ENCODE results near the gene HOXA9. TPM values are rescaled to one million over a fixed set of nuclear protein-coding genes. Genes with fewer than 3 reads are reported as not detected.

The HOXA9 gene
- total and polyA plus RNA-seq, 2 of the 4 experiments (the other 2 are of a cell fraction) = 0.18 to 0.32 TPM

- DNase-seq = no peak
- Histone ChIP-seq H2BK120ac (ENCODE audit: low read depth, low read length) (peak overlapping the region; percentile 81), H3K27me3 (ENCODE audit: control insufficient read depth, insufficient read depth, low read length) (no peaks in the 10 kb centered on the region), H3K18ac (ENCODE audit: low read depth, low read length) (peak overlapping the region; percentile 93), H3K9me1 (ENCODE audit: insufficient read depth, low read length) (no peaks in the 10 kb centered on the region), H3K9ac (ENCODE audit: low read depth, low read length) (peak overlapping the region; percentile 89), H3K56ac (ENCODE audit: extremely low read depth, insufficient read depth, low read length) (peak overlapping the region; percentile 92), H3K14ac (replicated peaks; ENCODE audit: low read depth, low read length) (peak overlapping the region; percentile 95), H4K91ac (ENCODE audit: insufficient read depth, low read depth, low read length) (peak overlapping the region; percentile 75), H2BK5ac (ENCODE audit: low read depth, low read length, poor library complexity, severe bottlenecking) (peak overlapping the region; percentile 89), H3K23ac (ENCODE audit: low read depth, low read length) (peak overlapping the region; percentile 99), H2AK5ac (ENCODE audit: low read depth, low read length) (peak overlapping the region; percentile 62; the same call in 1 of the 2 replicates), H4K8ac (ENCODE audit: low read depth in 2 of 2, low read length in 2 of 2) (peak overlapping the region; percentile 87; a peak in 3 of 4 replicates), H3K4me3 (ENCODE audit: insufficient read depth, low read depth, low read length) (peak overlapping the region; percentile 93), H2BK15ac (ENCODE audit: low read depth, low read length) (peak overlapping the region; percentile 12; the same call in 2 of the 3 replicates), H3K4me1 (ENCODE audit: control insufficient read depth, insufficient read depth, low read length) (peaks cover 14% of the 10 kb centered on the region; the same call in 1 of the 2 replicates), H4K20me1 (ENCODE audit: insufficient read depth, low read length) (no peaks in the 10 kb centered on the region), H2BK20ac (ENCODE audit: low read depth, low read length) (no peak overlapping the region), H2AFZ (replicated peaks; ENCODE audit: low read length, poor library complexity) (peak overlapping the region; percentile 90), H3K36me3 (ENCODE audit: control insufficient read depth, insufficient read depth, low read length) (peaks cover 9% of the 10 kb centered on the region), H3K4me2 (ENCODE audit: low read depth, low read length) (peak overlapping the region; percentile 94), H2AK9ac (replicated peaks; ENCODE audit: low read depth, low read length, poor library complexity) (peak overlapping the region; percentile 82), H3K9me3 (ENCODE audit: control insufficient read depth, insufficient read depth, low read length) (no peaks in the 10 kb centered on the region), H3K79me1 (ENCODE audit: low read depth in 1 of 2, low read length in 2 of 2) (peaks cover 9 to 38% of the 10 kb centered on the region in 2 experiments; a peak in 3 of 4 replicates), H4K5ac (ENCODE audit: low read depth, low read length) (peak overlapping the region; percentile 14), H3K4ac (ENCODE audit: low read depth, low read length) (peak overlapping the region; percentile 80), H3K27ac (ENCODE audit: insufficient read depth, low read length) (peak overlapping the region; percentile 93)
- BruUV-seq (replicated peaks) = no TSS peak
- dilution Hi-C loops (cut with HindIII; ENCODE audit: low sequenced_read_pairs, unreplicated experiment) = no loop called here
- in situ Hi-C loops (cut with MboI; ENCODE audit: low sequenced_read_pairs) = loop anchor here (5.0 to 10.0 kb wide), 3 partner anchors 40 to 947 kb away; partner anchors contain the start of gene HOXA2
- no peak for ATAC-seq (ENCODE audit: low read depth)
- intact Hi-C loops (cut with micrococcal nuclease) = loop anchor here (5.0 kb wide), 1 partner anchor 1250 kb away; no protein-coding TSS in a partner anchor
- WGBS, 2 experiments (ENCODE audit: extremely low coverage in 2 of 2, insufficient read length in 1 of 2) = 3% methylated on average over 14 of the region's 30 CpGs; no CpG with 5 or more reads in 1 of the 2 experiments
- no peak for TF ChIP-seq MAZ (IDR thresholded peaks at IDR 0.05; ENCODE audit: borderline replicate concordance, low read depth, low read length)
- TF ChIP-seq FOS (IDR thresholded peaks at IDR 0.05; ENCODE audit: low read depth, low read length) = no peak
- peak; percentile 27; the same call in 1 of the 2 replicates for TF ChIP-seq CTCF (conservative IDR thresholded peaks at IDR 0.05; ENCODE audit: low read depth, low read length)
- peak; percentile 15; the same call in 1 of the 2 replicates for TF ChIP-seq SMC3 (IDR thresholded peaks at IDR 0.05; ENCODE audit: low read depth, low read length)
- peak; percentile 11; the same call in 1 of the 2 replicates for TF ChIP-seq MAFK (IDR thresholded peaks at IDR 0.05; ENCODE audit: low read depth, low read length)
- TF ChIP-seq RFX5 (IDR thresholded peaks at IDR 0.05; ENCODE audit: low read depth, low read length) = no peak
- TF ChIP-seq NFE2L2 (IDR thresholded peaks at IDR 0.05; ENCODE audit: low read depth, low read length) = no peak
- peak; percentile 20; the same call in 1 of the 2 replicates for TF ChIP-seq RAD21 (IDR thresholded peaks at IDR 0.05; ENCODE audit: low read length)
- no peak for TF ChIP-seq MXI1 (IDR thresholded peaks at IDR 0.05; ENCODE audit: borderline replicate concordance, low read depth, low read length)
- TF ChIP-seq USF2 (IDR thresholded peaks at IDR 0.05; ENCODE audit: low read depth, low read length) = no peak
- TF ChIP-seq CEBPB (IDR thresholded peaks at IDR 0.05; ENCODE audit: low read depth, low read length) = no peak
- TF ChIP-seq ELK1 (IDR thresholded peaks at IDR 0.05; ENCODE audit: borderline replicate concordance, low read depth, low read length) = no peak
- POLR2A ChIA-PET (ENCODE audit: unreplicated experiment) = interaction anchor here (0.9 kb wide), 1 partner anchor 10 kb away, joined by 3 read pairs; no protein-coding TSS in a partner anchor
- CTCF ChIA-PET = interaction anchor here (0.6 to 2.0 kb wide), 13 partner anchors 9 to 772 kb away, joined by 3 to 9 read pairs (median 4); partner anchors contain the start of gene HOXA4
Measured at GRCh38 chr7:27141923-27142579, 23.3 kb downstream of the HOXA9 start.

Data from IMR-90 (cell line).